Gastroesophageal sphincter (tissue), 3 donors: Measurements from ENCODE around the gene ARPP21.

Experiments used
- EP300 ChIP-seq: sonication (generic); formaldehyde crosslinking; IDR thresholded peaks from one replicate; pipeline ENCODE4 v1.6.1; 2017; ENCODE audit warnings: antibody characterized with exemption, mild to moderate bottlenecking
- POLR2A ChIP-seq, 2 donors: fragments of 450-650 bp; IDR thresholded peaks; one replicate each; pipeline ENCODE4 v1.6.1; 2017; ENCODE audit warnings: antibody characterized with exemption in 2 of 2, mild to moderate bottlenecking in 2 of 2, moderate library complexity in 1 of 2
- POLR2AphosphoS5 ChIP-seq: sonication (generic); formaldehyde crosslinking; IDR thresholded peaks from one replicate; pipeline ENCODE4 v1.6.1; 2017; ENCODE audit warnings: antibody characterized with exemption
- TF ChIP-seq, protein P1 (sequence below), 4 experiments: fragments of 200-600 bp in 2 of 4; fragments of 450-650 bp in 2 of 4; sonication (generic) in 1 of 4; IDR thresholded peaks; one replicate each; pipeline ENCODE4 v1.5.1; 2017 to 2019; ENCODE audit warnings: antibody characterized with exemption in 4 of 4, mild to moderate bottlenecking in 2 of 4, moderate library complexity in 2 of 4

DNA sequence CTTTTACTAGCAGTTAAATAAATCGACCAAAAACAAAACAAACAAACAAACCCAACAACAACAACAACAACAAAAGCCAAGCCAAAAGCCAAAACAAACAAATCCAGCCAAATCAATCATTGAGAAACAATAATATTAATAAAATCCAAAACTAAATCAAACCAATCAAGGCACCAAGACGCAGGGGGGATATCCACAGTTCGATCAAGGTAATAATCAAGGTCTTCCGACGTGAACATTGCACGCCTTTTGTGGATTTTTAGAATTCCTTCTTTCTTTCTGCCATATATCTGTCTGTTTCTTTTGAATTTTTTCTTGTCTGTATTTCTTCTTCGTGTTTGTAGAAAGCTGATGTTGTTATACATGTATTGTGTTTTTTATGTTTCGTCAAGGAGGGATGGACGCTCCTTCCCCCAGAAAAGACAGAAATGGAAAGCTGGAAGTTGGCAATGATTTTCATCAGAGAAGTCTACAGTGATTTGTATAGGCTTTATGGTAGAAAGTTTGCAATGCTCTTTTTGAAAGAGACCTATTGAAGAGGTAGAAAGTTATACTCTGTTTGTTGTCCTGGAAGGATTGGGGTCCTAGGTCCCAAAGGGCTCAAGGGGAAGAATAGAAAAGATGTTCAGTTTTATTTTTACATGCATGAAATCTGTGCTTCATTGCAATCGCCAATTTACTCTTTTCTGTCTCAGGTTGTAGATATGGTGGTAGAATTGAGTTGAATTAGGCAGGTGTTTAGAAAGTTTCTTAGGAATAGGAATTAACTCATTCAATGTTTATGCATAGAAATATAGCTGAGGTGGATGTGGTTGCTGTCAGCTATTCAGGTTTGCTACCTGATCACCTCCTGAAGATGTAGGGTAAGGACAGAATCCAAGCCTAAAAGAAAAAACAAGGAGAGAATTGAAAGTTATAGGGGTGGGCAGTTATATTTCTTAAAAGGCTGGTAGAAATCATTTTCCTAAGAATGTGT, 1.2 kb downstream of the ARPP21 start:
- TF ChIP-seq, protein P1, sequence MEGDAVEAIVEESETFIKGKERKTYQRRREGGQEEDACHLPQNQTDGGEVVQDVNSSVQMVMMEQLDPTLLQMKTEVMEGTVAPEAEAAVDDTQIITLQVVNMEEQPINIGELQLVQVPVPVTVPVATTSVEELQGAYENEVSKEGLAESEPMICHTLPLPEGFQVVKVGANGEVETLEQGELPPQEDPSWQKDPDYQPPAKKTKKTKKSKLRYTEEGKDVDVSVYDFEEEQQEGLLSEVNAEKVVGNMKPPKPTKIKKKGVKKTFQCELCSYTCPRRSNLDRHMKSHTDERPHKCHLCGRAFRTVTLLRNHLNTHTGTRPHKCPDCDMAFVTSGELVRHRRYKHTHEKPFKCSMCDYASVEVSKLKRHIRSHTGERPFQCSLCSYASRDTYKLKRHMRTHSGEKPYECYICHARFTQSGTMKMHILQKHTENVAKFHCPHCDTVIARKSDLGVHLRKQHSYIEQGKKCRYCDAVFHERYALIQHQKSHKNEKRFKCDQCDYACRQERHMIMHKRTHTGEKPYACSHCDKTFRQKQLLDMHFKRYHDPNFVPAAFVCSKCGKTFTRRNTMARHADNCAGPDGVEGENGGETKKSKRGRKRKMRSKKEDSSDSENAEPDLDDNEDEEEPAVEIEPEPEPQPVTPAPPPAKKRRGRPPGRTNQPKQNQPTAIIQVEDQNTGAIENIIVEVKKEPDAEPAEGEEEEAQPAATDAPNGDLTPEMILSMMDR (IDR thresholded peaks at IDR 0.05) = no peak
- TF ChIP-seq POLR2A (IDR thresholded peaks at IDR 0.05) (no peak), POLR2AphosphoS5 (no peak), EP300 (no peak)
